ENCODE data around the gene ADD3.

DNA sequence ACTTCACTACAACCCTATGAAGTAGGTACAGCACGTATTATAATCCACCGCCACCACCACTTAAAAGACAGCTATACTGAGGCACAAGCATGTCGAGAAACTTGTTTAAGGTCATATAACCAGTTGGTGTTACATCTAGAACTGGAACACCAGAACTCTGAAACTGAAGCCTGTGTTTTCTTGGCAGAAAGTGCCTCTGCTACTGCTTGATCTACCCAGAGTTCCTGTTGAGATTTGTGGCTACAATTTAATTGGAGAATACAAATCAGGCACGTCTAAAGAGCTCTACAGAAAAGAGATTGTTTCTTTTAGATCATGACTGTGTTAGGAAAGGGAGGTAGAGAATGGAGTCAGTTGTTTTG lies 4.3 kb upstream of the ADD3 start:
- TF ChIP-seq, protein P1, sequence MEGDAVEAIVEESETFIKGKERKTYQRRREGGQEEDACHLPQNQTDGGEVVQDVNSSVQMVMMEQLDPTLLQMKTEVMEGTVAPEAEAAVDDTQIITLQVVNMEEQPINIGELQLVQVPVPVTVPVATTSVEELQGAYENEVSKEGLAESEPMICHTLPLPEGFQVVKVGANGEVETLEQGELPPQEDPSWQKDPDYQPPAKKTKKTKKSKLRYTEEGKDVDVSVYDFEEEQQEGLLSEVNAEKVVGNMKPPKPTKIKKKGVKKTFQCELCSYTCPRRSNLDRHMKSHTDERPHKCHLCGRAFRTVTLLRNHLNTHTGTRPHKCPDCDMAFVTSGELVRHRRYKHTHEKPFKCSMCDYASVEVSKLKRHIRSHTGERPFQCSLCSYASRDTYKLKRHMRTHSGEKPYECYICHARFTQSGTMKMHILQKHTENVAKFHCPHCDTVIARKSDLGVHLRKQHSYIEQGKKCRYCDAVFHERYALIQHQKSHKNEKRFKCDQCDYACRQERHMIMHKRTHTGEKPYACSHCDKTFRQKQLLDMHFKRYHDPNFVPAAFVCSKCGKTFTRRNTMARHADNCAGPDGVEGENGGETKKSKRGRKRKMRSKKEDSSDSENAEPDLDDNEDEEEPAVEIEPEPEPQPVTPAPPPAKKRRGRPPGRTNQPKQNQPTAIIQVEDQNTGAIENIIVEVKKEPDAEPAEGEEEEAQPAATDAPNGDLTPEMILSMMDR (conservative IDR thresholded peaks at IDR 0.05; ENCODE audit: low read length), result no peak
- no peak for TF ChIP-seq EZH2phosphoT487 (IDR thresholded peaks at IDR 0.05; ENCODE audit: borderline replicate concordance)
